Stimulated activated CD4-positive, alpha-beta T cell treated with anti-CD3 and anti-CD28 coated beads, Interleukin-4, amount 100 ng/mL, for 48 hours (primary cell): ENCODE results near the gene HOMER3.

Experiments used
- DNase-seq, 2 donors: peaks; one replicate each; pipeline ENCODE4 v3.0.0-alpha.2; 2020; ENCODE audit warnings: low read depth in 2 of 2

Gene HOMER3

GRCh38 chr19:18901491-18901890 is 39.5 kb downstream of the HOMER3 start:
- DNase-seq = no peak

DNA sequence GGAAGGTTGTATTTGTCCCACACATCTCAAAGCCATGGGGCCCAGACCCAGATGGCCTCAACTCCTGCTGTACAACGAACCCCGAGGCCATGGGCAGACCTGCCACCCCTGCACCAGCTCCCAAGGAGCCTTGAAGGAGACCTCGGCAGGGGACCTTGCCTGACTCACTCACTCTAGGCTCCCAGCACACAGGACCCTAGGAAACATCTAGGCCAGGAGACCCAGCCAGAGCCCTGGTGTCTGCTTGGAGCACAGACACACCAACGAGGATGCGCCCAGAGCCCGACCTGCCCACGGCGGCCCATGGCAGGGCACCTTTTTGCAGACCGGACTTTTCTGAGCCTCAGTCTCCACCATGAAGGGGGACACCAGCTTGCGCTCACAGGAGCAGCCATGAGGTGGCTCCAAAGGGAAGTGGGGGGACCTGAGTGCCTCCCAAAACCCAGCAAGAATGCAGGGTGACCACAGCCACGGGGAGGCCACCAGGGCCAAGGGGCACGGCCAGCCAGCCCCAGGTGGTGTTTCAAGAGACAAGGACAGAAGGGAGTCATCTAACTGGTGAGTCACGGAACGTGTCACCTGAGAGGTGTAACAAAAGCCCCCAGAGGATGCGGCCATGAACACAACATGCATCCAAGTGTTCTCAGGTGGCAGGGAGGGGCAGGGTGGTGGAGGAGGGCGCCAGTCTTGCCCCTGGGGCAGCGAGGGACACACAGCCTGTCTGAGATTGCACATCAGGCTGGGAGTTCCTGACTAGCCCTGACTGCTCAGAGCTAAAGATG is 40.1 kb downstream of the HOMER3 start:
- DNase-seq = no peak

DNA sequence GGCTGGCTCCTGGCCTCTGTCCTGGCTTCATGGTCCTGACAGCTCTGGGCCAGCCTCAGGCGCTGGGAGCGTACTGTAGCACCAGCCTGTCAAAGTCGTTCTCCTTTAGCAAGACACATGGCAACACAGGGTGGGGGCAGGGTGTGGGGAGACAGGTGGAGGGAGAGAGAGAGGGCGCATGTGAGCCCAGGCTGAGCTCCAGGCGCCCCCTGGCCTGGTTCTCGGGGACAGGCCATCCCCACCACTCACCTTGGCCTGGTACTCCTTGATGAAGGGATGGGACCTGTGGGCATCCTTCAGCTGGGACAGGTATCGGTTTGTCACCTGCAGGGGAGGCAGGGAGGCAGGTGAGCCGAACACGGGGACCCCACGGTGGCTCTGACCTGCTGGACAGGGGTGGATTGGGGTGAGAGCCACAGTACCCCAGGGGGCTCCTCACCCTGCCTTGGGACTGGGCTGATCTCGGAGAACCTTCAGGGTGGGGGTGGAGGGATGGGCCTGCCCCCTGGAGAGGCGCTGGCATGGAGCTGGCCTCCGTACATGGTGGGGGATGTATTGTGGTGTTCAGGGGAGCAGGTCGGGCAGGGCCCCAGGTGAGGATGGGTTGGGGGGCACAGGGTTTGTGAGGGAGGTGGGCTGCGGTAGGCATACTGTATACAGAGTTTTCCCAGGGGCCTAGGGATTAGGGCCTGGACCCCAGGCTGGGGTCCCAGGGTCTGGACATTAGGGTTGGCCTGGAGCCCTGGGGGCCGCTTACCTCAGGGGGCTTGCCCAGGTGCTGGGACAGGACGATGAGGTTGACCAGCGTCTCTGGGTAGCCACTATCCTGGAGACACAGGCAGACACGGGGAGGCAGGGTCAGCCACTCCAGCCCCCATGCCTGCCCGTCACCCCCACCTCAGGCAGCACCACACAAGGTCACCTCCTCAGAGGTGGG is 41.1 kb downstream of the HOMER3 start:
- no peak for DNase-seq

GRCh38 chr19:18898607-18899408 is 42.2 kb downstream of the HOMER3 start:
- no peak for DNase-seq

DNA sequence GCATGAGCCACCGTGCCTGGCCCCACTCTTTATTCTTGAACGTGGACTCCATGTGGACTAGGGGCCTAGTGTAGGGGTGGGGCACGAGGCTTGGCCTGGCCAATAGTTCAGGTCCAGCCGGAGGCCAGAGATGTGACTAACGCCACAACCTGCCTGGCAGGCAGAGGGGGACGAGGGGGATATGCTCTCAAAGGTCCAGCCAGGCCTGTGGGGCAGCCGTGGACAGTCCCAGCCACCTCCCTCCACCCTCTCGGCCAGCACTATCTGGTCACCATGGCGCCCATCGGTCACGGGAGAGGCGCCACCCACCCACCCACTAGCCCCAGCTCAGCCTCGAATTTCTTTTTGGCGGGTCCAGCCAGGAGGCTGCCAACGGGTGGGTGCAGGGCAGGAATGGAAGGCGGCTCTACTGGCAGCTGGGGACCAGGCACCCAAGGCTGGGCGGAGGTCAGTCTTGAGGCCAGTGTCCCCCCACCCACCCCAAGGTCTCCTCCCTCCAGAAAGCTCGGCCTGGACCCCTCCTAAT is 42.9 kb downstream of the HOMER3 start:
- no peak for DNase-seq

- DNase-seq = no peak
Measured at GRCh38 chr19:18897094-18898029, 43.7 kb downstream of the HOMER3 start.

- DNase-seq = no peak
Measured at GRCh38 chr19:18896421-18896841, 44.6 kb downstream of the HOMER3 start.

- DNase-seq = no peak
Measured at GRCh38 chr19:18895824-18896341, 45.1 kb downstream of the HOMER3 start, which contains the start of gene CERS1. Gene CERS1 (minus strand): TSS chr19:18896158. CDS start chr19:18896072, 86 bp downstream.

DNA sequence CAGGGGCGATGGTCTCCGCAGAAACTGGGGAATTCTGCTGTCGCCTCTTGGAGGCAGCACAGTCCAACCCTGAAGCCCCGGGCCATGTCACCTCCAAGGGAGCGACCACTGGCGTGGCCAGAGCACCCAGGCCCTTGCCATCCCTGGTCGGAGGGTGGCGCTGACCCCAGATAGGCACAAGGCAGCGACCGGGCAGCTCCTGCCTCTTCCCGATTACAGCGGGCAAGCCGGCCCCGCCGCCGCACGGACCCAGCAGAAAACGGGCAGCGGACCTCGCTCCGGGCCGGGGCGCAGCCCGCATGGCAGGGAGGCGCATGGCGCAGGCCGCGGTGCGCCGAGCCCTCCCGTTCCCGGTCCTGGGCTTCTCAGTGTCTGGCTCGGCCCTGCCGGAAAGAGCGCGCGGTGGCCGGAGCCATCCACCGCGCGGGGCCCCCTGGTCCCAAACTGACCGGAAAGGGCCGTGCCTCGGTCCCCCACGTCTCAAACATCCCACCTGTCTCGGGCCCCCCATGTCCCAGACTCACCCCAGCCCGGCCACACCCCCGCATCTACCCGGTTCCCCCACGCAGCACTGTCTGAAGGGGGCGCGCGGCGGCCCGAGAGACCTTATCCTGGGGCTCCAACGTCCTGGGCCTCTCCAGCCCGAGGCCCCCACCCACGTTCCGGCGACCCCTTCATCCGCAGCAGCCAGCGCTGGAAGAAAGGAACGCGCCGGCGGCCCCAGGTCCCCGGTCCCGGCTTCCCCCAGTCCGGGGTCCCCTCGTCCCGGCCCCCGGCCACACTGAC is 45.8 kb downstream of the HOMER3 start:
- no peak for DNase-seq

DNA sequence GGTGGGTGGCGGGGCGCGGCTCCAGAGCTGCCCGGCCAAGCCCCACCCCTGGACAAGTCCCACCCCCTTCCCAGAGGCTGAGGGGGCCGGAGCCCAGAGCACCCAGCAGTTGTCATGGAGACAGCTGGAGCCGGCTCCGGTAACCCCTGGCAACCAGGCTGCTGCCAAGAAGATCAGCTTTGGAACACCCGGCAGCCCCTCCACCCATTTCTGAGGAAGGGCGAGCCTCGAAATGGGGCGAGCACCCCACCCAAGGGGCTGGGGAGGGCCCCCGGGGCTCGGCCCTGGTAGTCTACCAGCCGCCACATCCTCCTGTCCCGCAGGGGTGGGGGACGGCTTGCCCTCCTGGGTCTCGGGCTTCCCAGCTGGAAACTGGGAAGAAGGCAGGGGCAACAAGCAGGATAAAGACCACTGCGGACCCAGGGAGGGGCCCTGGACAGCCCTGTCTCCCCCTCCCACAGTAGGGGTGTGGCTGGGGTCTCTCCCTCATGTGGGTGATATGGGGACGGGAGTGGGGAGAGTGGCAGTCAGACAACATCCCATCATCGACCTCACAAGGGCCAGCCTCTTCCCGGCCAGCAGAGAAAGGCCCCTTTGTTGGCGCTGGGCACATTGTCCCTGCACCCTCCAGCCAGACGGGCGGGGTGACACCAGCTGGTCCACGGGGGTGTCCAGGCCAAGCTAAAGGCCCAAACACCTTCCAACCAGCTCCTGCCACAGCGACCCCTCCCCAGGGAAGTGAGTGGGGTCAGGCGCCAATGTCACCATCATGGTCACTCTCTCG is 46.6 kb downstream of the HOMER3 start:
- DNase-seq = no peak

- DNase-seq = no peak
Measured at GRCh38 chr19:18893587-18894253, 47.3 kb downstream of the HOMER3 start.

DNA sequence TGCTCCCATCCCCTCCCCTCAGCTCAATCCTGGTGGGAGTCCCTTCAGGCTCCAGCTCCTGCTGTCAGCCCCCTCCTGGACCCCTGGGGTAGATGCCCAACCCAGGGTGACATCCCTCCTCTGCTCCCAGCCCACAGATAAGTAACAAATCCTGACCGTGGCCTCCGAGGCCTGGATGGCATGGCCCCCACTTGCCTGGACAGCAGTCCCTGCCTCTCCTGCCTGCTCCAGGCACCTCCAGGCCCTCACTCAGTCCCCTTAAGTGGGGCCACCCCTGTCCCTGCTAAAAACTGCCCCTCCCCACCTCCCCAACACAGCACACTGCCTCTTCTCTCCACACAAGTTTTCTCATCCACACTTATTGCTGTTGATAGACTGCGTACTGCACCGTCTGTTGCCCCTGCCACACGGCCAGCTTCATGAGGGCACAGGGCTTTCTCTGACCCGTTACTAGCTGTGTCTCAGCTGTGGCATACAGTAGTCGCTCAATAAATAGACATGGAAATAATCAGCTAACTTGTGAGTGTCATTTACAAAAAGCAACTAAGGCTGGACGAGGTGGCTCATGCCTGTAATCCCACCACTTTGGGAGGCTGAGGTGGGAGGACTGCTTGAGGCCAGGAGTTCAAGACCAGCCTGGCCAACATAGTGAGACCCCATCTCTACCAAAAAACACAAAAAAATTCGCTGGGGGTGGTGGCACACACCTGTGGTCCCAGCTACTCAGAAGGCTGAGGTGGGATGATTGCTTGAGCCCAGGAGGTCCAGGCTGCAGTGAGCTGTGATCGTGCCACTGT is 50.9 kb downstream of the HOMER3 start:
- DNase-seq = no peak

DNA sequence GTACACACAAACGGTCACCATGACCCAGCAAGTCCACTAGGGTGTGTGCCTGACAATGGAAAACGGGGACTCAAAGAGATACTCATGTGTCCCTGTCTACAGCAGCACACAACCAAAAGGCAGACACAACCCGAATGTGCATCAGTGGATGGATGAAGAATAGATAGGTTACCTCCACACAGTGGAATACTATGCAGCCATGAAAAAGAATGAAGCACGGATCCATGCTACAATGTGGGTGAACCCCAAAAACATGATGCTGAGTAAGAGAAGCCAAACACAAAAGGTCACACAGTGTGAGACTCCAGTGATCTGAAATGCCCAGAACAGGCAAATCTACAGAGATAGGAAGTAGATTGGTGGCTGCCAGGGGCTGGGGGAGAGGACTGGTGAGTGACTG is 54.0 kb downstream of the HOMER3 start:
- no peak for DNase-seq

DNA sequence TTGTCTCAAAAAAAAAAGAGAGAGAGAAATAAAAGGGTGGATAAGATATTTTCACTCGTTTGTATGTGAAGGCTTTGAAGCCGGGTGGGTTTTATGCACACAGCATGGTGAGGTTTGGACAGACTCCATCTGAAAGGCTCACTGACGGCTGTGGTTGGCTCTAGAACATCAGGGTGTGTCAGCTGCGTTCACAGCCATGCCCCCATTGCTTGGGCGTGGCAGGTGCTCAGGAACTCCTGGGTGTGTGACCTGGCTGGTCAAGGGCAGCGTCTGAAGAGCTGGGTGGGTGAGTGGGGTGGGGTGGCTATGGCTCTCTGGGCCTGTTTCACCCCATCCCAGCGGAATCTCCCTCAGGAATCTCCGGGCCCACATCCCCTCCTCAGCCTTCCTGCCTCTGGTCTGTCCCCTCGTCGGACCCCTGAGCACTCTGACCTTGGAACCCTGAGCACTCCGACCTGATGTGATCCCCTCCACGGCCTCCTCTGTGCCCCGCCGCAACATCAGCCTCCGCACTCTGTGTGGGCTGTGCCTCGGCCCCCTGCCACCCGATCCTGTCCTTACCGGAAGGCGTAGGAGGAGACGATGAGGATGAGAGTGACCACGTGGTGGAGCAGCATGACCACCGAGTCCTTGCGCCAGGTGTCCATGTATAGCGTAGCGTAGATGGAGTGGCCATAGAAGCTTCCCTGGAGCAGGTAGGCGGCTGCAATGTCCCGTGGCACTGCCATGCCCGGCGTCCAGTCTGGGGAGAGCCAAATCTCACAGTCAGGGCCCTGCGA is 57.3 kb downstream of the HOMER3 start:
- no peak for DNase-seq

GRCh38 chr19:18881491-18881890 is 59.5 kb downstream of the HOMER3 start:
- no peak for DNase-seq

GRCh38 chr19:18879579-18880373 is 61.2 kb downstream of the HOMER3 start:
- DNase-seq = peak in 1 of 2 donors; percentile 28
